ENCODE data around the gene ZNF646.

The ZNF646 gene

DNA sequence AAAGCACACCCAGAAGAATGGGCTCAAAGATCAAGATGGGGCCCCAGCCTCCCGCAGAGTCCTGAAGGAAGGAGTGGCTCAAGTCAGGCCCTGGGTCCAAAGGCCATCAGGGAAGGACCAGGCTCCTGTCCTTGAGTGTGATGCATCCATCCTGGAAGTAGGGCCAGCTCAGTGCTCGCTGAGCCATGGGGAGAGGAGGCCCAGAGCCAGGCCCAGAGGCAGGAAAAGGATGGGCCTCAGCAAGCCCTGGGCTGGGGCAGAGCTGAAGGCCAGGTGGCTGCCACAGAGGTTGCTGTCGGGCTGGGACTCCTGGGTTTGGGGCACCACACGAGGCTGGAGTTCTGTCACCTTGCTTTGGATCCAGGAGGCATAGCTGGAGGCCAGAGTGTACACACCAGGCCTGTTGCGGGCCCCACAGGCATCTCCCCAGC is 57.6 kb downstream of the ZNF646 start:
- DNase-seq (ENCODE audit: low read depth) = no peak

DNA sequence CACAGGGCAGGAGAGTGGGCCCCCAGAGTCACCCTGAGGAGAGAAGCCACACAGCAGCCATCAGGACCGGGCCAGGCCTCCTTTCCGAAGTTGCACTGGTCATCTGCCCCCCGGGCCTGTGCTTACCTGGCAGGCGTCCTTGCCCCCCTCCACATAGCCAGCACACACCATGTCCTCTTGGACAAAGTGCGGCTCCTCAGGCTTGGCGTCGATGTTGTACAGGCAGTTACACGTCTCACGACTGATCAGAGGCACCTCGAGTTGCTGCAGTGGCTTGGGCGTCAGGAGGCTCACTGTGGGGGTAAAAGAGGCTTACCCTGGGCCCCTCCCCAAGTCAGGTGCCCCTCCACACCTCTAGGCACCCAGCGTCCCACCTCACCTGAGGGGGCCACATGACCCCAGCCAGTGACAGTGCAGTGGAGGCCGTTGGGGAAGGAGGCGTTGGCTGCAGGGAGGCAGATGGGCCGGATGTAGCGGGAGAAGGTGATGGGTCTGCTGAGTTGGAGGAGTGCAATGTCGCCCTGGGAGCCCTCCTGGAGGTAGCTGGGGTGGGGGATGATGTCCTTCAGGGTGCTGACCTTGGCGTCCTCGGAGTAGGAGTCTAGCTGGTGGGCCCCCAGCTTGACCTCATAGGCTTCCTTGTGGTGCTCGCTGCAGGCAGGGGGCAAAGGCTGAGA is 58.2 kb downstream of the ZNF646 start:
- no peak for DNase-seq (ENCODE audit: low read depth)

DNA sequence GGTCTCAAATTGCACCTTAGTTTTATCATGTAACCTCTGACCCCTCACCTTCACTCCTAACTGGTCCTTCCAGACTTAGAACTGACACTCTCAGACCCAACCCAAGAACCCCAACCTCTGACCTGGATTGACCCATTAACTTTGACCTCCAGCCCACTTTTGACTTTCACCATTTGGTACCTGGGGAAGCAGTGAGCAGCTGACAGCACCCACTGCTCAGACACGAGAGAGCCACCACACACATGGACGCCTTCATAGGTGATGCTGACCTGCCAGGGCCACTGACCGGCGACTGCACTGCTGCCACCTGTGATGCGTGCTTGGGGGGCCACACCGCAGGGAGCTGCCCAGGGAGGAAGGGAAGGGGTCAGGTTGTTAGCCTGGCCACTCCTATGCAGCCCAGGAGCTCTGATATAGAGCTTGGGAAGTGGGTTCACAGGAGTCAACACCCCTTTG is 58.9 kb downstream of the ZNF646 start:
- DNase-seq (ENCODE audit: low read depth) = no peak
